ENCODE results near the gene SLC43A1.
"Not testable (repeated sequence)": the region's sequence is repeated elsewhere in the genome, so short reads cannot be mapped to it uniquely, and the experiment has no call there.

Gene SLC43A1

DNA sequence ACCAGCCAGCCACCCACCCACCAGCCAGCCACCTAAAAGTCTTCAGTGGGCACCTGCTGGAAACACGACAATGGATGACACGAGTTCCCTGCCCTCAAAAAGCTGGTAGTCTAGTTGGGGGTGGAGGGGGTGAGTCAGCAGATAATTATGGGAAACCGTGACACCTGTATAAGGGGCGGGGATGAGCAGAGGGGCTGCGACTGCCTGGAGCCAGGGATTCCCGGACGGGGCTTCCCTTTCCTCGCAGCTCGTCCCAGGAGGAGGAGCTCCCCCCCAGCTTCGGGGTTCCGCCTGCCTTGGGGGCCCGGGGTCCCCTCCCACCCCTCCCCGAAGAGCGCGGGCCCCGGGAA is 57.5 kb downstream of the SLC43A1 start:
- DNase-seq (ENCODE audit: low spot score), result no peak
- ChIA-PET POLR2A (ENCODE audit: low non-redundant PET) (no interaction called here), CTCF (interaction anchor here (0.6 to 6.1 kb wide), 41 partner anchors 7 to 1700 kb away, joined by 3 to 67 read pairs (median 4); partner anchors contain the start of genes SLC43A1 and TIMM10)
- no peak overlapping the region for H3K27ac ChIP-seq
- TF ChIP-seq, protein P1, sequence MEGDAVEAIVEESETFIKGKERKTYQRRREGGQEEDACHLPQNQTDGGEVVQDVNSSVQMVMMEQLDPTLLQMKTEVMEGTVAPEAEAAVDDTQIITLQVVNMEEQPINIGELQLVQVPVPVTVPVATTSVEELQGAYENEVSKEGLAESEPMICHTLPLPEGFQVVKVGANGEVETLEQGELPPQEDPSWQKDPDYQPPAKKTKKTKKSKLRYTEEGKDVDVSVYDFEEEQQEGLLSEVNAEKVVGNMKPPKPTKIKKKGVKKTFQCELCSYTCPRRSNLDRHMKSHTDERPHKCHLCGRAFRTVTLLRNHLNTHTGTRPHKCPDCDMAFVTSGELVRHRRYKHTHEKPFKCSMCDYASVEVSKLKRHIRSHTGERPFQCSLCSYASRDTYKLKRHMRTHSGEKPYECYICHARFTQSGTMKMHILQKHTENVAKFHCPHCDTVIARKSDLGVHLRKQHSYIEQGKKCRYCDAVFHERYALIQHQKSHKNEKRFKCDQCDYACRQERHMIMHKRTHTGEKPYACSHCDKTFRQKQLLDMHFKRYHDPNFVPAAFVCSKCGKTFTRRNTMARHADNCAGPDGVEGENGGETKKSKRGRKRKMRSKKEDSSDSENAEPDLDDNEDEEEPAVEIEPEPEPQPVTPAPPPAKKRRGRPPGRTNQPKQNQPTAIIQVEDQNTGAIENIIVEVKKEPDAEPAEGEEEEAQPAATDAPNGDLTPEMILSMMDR (conservative IDR thresholded peaks at IDR 0.05; ENCODE audit: low read depth), result no peak

DNA sequence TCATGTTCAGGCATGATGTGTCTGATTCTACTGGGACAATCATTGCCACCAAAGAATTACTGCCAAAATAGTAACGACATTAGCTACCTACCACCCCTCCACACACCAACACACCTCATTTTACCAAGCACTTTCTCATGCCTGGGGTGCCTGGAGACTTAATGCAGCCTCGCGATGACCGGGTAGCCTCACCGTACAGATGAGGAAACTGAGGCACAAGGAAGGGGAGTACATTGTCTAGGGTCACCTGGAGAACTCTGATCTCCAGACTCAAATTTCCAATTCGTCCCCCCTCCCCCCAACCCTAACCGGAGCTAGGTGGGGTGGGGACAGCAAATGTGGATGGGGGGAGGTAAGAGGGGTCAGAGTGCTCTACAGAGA is 57.9 kb downstream of the SLC43A1 start:
- POLR2A ChIA-PET (ENCODE audit: low non-redundant PET), result no interaction called here
- TF ChIP-seq, protein P1 (conservative IDR thresholded peaks at IDR 0.05; ENCODE audit: low read depth), result peak; percentile 44
- CTCF ChIA-PET, result interaction anchor here (0.6 to 6.1 kb wide), 30 partner anchors 8 to 344 kb away, joined by 3 to 67 read pairs (median 5); partner anchors contain the start of genes SLC43A1 and TIMM10
- H3K27ac ChIP-seq, result no peak overlapping the region
- DNase-seq (ENCODE audit: low spot score), result no peak

- DNase-seq (ENCODE audit: low spot score), result peak; percentile 67
- TF ChIP-seq, protein P1 (conservative IDR thresholded peaks at IDR 0.05; ENCODE audit: low read depth), result peak; percentile 97
- CTCF ChIA-PET, result interaction anchor here (0.6 to 6.1 kb wide), 26 partner anchors 8 to 732 kb away, joined by 3 to 67 read pairs (median 5); partner anchors contain the start of genes SLC43A1 and TIMM10
- POLR2A ChIA-PET (ENCODE audit: low non-redundant PET), result no interaction called here
- H3K27ac ChIP-seq, result no peak overlapping the region
These were observed 58.4 kb downstream of the SLC43A1 start for GRCh38 chr11:57456960-57457642.

GRCh38 chr11:57453543-57454177 is 61.8 kb downstream of the SLC43A1 start:
- CTCF ChIA-PET, result interaction anchor here (0.6 kb wide), 1 partner anchor 37 kb away, joined by 3 read pairs; no protein-coding TSS in a partner anchor
- TF ChIP-seq, protein P1 (conservative IDR thresholded peaks at IDR 0.05; ENCODE audit: low read depth), result no peak
- POLR2A ChIA-PET (ENCODE audit: low non-redundant PET), result no interaction called here

GRCh38 chr11:57446055-57446454 is 69.4 kb downstream of the SLC43A1 start:
- TF ChIP-seq, protein P1 (conservative IDR thresholded peaks at IDR 0.05; ENCODE audit: low read depth), result no peak

More at GRCh38 chr11:57453543-57454177, 61.8 kb downstream of the SLC43A1 start:
- no peak for DNase-seq (ENCODE audit: low spot score)
- no peak overlapping the region for H3K27ac ChIP-seq

GRCh38 chr11:57445122-57445394 is 70.4 kb downstream of the SLC43A1 start:
- DNase-seq (ENCODE audit: low spot score); H3K27ac ChIP-seq; CTCF ChIA-PET; POLR2A ChIA-PET (ENCODE audit: low non-redundant PET): not testable (repeated sequence)

More at GRCh38 chr11:57446055-57446454, 69.4 kb downstream of the SLC43A1 start:
- ChIA-PET CTCF (interaction anchor here (1.4 kb wide), 1 partner anchor 11 kb away, joined by 4 read pairs; no protein-coding TSS in a partner anchor), POLR2A (ENCODE audit: low non-redundant PET) (no interaction called here)
- DNase-seq (ENCODE audit: low spot score), result no peak
- H3K27ac ChIP-seq, result no peak overlapping the region

All from RWPE1 (cell line).